KG1 (cell line): Measurements from ENCODE around the gene FRAS1.

Experiments
- DNase-seq: peaks from one replicate; lab custom pipeline; 2025; lab: John Stamatoyannopoulos, UW

Gene FRAS1

DNA sequence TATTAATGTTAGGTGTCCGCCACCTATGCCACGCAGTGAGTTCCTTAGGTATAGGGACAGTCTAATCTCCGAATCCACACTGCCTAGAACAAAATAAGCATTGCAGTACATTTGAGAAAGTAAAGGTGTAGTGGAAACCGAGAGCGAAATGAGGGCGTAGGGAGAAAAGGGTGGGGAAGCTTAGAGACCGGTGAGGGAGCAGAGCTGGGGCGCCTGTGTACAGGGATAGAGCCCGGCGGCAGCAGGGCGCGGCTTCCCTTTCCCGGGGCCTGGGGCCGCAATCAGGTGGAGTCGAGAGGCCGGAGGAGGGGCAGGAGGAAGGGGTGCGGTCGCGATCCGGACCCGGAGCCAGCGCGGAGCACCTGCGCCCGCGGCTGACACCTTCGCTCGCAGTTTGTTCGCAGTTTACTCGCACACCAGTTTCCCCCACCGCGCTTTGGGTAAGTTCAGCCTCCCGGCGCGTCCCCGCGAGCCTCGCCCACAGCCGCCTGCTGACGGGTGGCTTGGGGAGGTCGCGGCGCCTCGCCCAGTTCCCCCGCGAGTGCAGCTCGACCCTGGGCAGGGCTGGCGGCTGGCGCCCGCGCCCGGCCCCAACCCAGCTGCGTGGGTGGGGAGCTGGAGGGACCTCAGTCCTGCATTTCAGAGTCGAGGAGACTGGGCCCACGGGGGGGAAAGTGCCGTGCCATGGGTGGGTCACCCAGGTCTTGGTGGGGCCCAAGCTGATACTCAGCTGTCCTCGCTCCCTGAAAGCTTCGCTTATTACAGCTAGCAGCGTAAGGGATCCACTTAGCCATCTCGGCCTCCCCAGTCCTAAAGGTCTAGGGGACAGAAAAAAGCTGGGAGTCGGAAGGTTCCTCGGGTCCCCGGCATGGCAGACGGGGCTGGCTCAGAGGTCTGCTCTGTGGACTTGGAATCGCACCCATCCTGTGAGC, 494.6 kb downstream of the FRAS1 start, which contains the start of gene ANXA3:
Gene ANXA3, plus strand, starts transcription at position 351 of the 932 bp plus-strand sequence. CDS start 2,704 bp downstream, outside the sequence.
- no peak for DNase-seq

- DNase-seq, result no peak
These were observed 495.4 kb downstream of the FRAS1 start for GRCh38 chr4:78552389-78553042.

DNA sequence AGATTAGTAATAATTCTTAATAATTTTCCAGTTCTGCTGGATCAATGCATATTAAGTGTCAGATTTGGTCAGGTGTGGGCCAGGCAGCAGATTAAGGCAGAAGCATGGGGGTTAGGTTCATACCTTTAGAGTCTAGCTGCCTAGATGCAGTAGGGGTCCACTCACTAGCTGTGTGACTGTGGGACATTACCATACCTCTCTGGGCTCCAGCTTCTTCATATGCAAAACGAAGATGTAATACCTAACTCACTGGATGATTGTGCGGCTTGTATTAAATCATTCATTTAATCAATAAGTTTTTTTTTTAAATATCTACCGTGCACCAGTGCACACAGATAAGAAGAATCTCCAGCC, 495.9 kb downstream of the FRAS1 start:
- DNase-seq, result no peak

- DNase-seq, result no peak
These were observed 496.5 kb downstream of the FRAS1 start for GRCh38 chr4:78553529-78554060.

- DNase-seq, result no peak
These were observed 499.5 kb downstream of the FRAS1 start for GRCh38 chr4:78556665-78557064.

- DNase-seq, result no peak
These were observed 500.7 kb downstream of the FRAS1 start for GRCh38 chr4:78557841-78558240.

DNA sequence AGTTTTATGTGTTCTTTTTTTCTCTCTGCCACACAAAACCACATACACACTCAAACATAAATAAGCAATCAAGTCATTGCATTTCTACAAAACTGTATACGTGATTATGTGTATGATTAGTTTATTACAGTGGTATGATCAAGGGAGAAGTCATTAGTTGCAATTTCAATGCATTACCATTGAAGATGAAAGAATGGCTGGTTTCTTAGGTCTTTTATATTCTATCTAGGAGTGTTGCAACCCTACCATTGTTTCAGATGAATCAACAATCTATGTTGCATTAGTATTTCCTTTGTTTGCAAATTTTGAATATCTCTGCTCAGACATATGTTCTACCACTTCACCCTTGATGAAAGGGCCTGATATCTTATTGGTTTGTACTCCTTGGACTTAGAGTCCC, 501.3 kb downstream of the FRAS1 start:
- no peak for DNase-seq

GRCh38 chr4:78560296-78560963, 503.3 kb downstream of the FRAS1 start:
- no peak for DNase-seq

- DNase-seq, result no peak
These were observed 504.6 kb downstream of the FRAS1 start for GRCh38 chr4:78561677-78562076.

- no peak for DNase-seq
These were observed 505.6 kb downstream of the FRAS1 start for GRCh38 chr4:78562687-78563086.

- DNase-seq, result no peak
These were observed 508.8 kb downstream of the FRAS1 start for GRCh38 chr4:78565971-78566372.

- DNase-seq, result no peak
These were observed 509.8 kb downstream of the FRAS1 start for GRCh38 chr4:78566834-78567499.

DNA sequence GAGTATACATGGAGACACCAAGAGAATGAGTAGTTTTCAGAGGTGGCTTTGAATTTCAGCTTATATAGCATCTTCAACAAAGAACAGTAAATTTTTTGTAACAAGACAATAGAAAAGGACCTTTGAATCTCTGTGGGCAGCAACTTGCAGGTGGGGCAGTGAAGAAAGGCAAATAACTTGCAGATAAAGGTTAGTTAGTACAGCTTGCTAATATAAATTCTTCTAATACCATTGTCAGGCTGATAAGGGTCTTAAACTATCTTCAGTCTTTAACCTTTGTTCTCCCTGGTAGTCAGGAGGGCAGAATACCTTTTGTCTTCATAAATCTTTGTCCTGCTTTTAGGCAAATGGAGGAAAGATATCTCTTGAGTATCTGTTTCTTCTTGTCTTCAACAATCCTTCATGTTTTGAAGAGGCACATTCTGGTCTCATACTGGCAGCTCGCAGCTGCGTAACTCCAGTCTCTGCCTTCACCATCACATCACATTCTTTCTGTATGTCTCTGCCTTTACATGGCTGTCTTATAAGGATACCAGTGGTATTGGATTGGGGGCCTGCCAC, 510.5 kb downstream of the FRAS1 start:
- DNase-seq, result no peak

- no peak for DNase-seq
These were observed 511.6 kb downstream of the FRAS1 start for GRCh38 chr4:78568640-78569305.

- no peak for DNase-seq
These were observed 512.2 kb downstream of the FRAS1 start for GRCh38 chr4:78569306-78569821.

DNA sequence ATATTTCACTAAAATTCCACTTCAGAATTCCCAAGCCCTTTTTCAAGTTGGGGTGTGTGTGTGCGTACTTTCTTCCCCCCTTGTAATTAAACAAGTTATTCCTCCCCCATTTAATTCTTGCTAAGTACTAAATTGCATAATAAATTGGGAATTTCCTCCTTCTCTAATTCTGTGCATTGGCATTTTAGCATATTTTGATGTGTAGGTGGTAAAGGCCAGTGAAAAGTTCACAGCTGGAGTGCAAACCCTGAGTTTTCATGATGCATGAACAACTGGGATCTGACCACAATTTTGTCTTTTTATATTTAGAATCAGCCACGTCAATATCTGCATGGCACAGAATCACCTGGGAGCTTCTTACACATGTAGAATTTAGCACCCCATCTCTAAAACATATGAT, 513.0 kb downstream of the FRAS1 start:
- no peak for DNase-seq

DNA sequence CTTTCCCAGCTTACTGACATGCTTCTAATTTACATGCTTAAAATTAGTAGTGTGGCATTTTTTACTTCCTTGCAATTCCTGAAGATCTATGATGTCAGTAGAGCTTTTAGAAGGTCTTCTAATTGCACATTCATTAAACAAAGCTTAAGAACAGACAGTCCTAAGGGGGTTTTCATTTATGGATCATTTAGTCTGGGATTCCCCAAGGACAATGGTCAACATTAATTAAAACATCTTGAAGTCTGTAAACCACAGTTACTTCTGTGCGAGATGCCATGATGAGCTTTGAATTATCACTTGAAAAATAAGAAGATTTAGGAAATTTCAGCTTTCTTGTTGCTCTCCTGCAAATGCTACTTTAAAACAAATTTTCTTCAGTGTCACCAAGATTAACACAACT, 514.7 kb downstream of the FRAS1 start:
- no peak for DNase-seq

DNA sequence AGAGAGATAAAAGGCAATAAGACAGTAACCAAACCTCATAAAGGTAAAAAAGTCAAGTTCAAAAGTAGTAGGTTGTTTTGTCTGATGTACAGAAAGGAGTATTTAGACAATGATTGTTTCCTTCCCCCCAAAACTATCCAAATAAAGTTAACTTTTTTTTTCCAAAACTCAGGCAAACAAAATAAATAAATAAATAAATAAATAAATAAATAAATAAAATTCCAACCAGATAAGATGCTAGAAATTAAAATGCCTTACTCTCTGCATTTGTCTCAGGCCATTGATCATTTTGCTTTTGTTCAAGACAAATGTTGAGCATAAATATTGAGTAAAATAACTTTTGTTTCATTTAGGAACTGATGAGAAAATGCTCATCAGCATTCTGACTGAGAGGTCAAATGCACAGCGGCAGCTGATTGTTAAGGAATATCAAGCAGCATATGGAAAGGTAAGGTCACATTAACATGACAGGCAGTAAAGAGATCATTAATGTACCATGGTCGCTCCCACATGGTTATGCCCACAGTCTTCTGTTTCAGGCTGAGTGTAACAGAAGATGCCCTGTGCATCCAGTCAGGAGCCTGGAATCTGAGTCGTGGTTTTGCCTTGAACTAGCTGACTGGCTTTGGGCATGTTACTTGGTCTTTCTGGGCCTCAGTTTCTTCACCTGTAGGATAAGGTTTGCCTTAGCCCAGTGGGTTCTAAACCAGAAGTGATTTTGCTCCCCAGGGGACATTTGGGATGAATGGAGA, 521.7 kb downstream of the FRAS1 start:
- no peak for DNase-seq

DNA sequence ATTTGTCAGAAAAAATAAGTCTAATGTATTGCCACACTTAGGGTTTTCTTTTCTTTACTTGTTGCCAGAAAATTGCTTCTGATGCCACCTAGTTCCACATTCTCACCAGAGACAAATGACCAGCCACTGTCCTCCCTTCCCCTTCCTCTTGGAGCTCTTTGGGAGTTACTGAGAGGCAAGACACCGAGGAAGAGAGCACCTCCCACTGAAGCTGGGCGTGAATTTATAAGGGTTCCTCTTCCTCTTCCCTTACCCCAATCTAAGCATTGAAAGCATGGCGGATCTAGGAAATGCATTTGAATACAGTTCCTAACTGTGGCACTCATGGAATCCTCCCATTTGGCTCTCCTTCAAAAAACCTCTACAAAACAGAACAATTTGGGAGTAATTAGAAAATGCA, 524.5 kb downstream of the FRAS1 start:
- no peak for DNase-seq
